H1 (cell line): ENCODE data around the gene GNB1. TPM values are rescaled to one million over a fixed set of nuclear protein-coding genes. Genes with fewer than 3 reads are reported as not detected.
A peak's percentile ranks its signal among the peaks of the same experiment; 100 is the strongest.

ENCODE experiments used
- CTCF ChIA-PET: fragments of 300-600 bp; sonication (Branson Sonifier 250); formaldehyde crosslinking; loops from one replicate; lab custom pipeline; 2021; ENCODE audit not compliant: partially characterized antibody; lab: Charles Lee
- POLR2A ChIA-PET: fragments of 300-600 bp; sonication (Branson Sonifier 250); formaldehyde crosslinking; loops from one replicate; lab custom pipeline; 2021; ENCODE audit warnings: inconsistent platforms; ENCODE audit not compliant: partially characterized antibody; lab: Charles Lee
- DNase-seq, 2 experiments: peaks; one replicate each; pipeline versions ENCODE4 v3.0.0 to v3.0.0-alpha.2; 2010 to 2022; ENCODE audit warnings: low spot score in 2 of 2, low read depth in 1 of 2, mixed read lengths in 1 of 2
- FAIRE-seq: peaks from 2 replicates; lab custom pipeline; 2011; peaks lifted over from hg19 to GRCh38; lab: Jason Lieb, UNC
- H2AFZ ChIP-seq: 2 replicates; pipeline ENCODE4 v1.8.1; 2012; ENCODE audit warnings: low read length, inconsistent platforms
- H2AK5ac ChIP-seq: 2 replicates; pipeline ENCODE4 v1.6.1; 2013; ENCODE audit warnings: low read depth, low read length
- H2BK120ac ChIP-seq: replicated peaks from 2 replicates; pipeline ENCODE3; 2013; ENCODE audit warnings: low read depth, low read length, inconsistent platforms
- H2BK12ac ChIP-seq: 2 replicates; pipeline ENCODE4 v1.6.1; 2013; ENCODE audit warnings: low read depth, low read length
- H2BK15ac ChIP-seq: 2 replicates; pipeline ENCODE4 v1.6.1; 2013; ENCODE audit warnings: low read length
- H2BK20ac ChIP-seq: 2 replicates; pipeline ENCODE4 v1.6.1; 2013; ENCODE audit warnings: low read length
- H2BK5ac ChIP-seq: 2 replicates; pipeline ENCODE4 v1.6.1; 2013; ENCODE audit warnings: low read depth, low read length
- H3K14ac ChIP-seq: 2 replicates; pipeline ENCODE4 v1.6.1; 2013; ENCODE audit warnings: inconsistent platforms; ENCODE audit not compliant: insufficient read length
- H3K18ac ChIP-seq: 2 replicates; pipeline ENCODE4 v1.6.1; 2013; ENCODE audit warnings: low read length; ENCODE audit errors: extremely low read depth
- H3K23ac ChIP-seq: 2 replicates; pipeline ENCODE4 v1.6.1; 2013; ENCODE audit warnings: inconsistent platforms; ENCODE audit not compliant: insufficient read length
- H3K23me2 ChIP-seq: 2 replicates; pipeline ENCODE4 v1.6.1; 2013; ENCODE audit warnings: low read depth, low read length
- H3K27ac ChIP-seq: 2 replicates; pipeline ENCODE4 v1.6.1; 2011; ENCODE audit warnings: low read depth, low read length, inconsistent platforms
- H3K27me3 ChIP-seq, 4 experiments: replicated peaks in 1 of 4; 1 replicate in 1 of 4; 2 replicates in 3 of 4; pipeline versions ENCODE4 v1.6.1 to v1.8.1; 2011 to 2013; ENCODE audit warnings: low read length in 3 of 4, mild to moderate bottlenecking in 3 of 4, inconsistent platforms in 2 of 4, mixed read lengths in 2 of 4, moderate library complexity in 1 of 4; ENCODE audit not compliant: control insufficient read depth in 3 of 4, insufficient read depth in 3 of 4; ENCODE audit errors: extremely low read depth in 1 of 4
- H3K36me3 ChIP-seq, 4 experiments: 2 replicates each; pipeline versions ENCODE4 v1.6.1 to v1.8.1; 2011 to 2013; ENCODE audit warnings: mild to moderate bottlenecking in 4 of 4, low read length in 3 of 4, moderate library complexity in 2 of 4, control low read depth in 1 of 4, inconsistent platforms in 1 of 4; ENCODE audit not compliant: insufficient read depth in 4 of 4, control insufficient read depth in 2 of 4
- H3K4ac ChIP-seq: replicated peaks from 2 replicates; pipeline ENCODE3; 2013; ENCODE audit warnings: low read length, low read depth, mixed read lengths, inconsistent platforms; ENCODE audit not compliant: insufficient read length
- H3K4me1 ChIP-seq, 4 experiments: replicated peaks in 1 of 4; 1 replicate in 1 of 4; 2 replicates in 3 of 4; pipeline versions ENCODE4 v1.6.1 to v1.8.1; 2011 to 2013; ENCODE audit warnings: low read length in 3 of 4, inconsistent platforms in 2 of 4, mixed read lengths in 1 of 4; ENCODE audit not compliant: insufficient read depth in 4 of 4, control insufficient read depth in 3 of 4
- H3K4me2 ChIP-seq, 2 experiments: 2 replicates each; pipeline versions ENCODE4 v1.6.1 to v1.8.1; 2011 to 2013; ENCODE audit warnings: low read depth in 2 of 2, low read length in 2 of 2, control low read depth in 1 of 2, inconsistent platforms in 1 of 2, mild to moderate bottlenecking in 1 of 2; ENCODE audit not compliant: insufficient read depth in 1 of 2
- H3K4me3 ChIP-seq, 4 experiments: fragments of 200-600, 300-600 bp in 1 of 4; sonication (generic), shearing (Covaris generic), sonication (Bioruptor Twin) in 1 of 4; 2 replicates each; pipeline versions ENCODE4 v1.5.1 to v1.8.1; 2011 to 2016; ENCODE audit warnings: low read length in 4 of 4, low read depth in 3 of 4, control low read depth in 2 of 4, inconsistent platforms in 2 of 4, mild to moderate bottlenecking in 2 of 4, mixed read lengths in 1 of 4, moderate library complexity in 1 of 4; ENCODE audit not compliant: insufficient read depth in 2 of 4; ENCODE audit errors: extremely low read depth in 1 of 4
- H3K56ac ChIP-seq: replicated peaks from 2 replicates; pipeline ENCODE3; 2013; ENCODE audit warnings: low read depth, mild to moderate bottlenecking, mixed read lengths, low read length, inconsistent platforms; ENCODE audit not compliant: insufficient read length
- H3K79me1 ChIP-seq: 2 replicates; pipeline ENCODE4 v1.6.1; 2013; ENCODE audit warnings: low read depth, low read length, control low read depth
- H3K79me2 ChIP-seq, 2 experiments: 2 replicates each; pipeline versions ENCODE4 v1.6.1 to v1.8.1; 2012 to 2013; ENCODE audit warnings: low read length in 2 of 2, mild to moderate bottlenecking in 2 of 2, inconsistent platforms in 1 of 2; ENCODE audit not compliant: insufficient read depth in 2 of 2, control insufficient read depth in 1 of 2
- H3K9ac ChIP-seq, 4 experiments: replicated peaks in 1 of 4; 1 replicate in 1 of 4; 2 replicates in 3 of 4; pipeline versions ENCODE4 v1.6.1 to v1.8.1; 2011 to 2013; ENCODE audit warnings: low read depth in 3 of 4, low read length in 3 of 4, control low read depth in 2 of 4, mild to moderate bottlenecking in 2 of 4, moderate library complexity in 2 of 4, inconsistent platforms in 1 of 4; ENCODE audit errors: extremely low read depth in 1 of 4
- H3K9me3 ChIP-seq, 2 experiments: 2 replicates each; pipeline versions ENCODE4 v1.6.1 to v1.8.1; 2012 to 2013; ENCODE audit warnings: mild to moderate bottlenecking in 2 of 2, moderate library complexity in 2 of 2, control low read depth in 1 of 2, inconsistent platforms in 1 of 2, low read depth in 1 of 2, low read length in 1 of 2, mixed read lengths in 1 of 2; ENCODE audit not compliant: insufficient read depth in 2 of 2
- H4K20me1 ChIP-seq, 2 experiments: replicated peaks in 1 of 2; 2 replicates each; pipeline versions ENCODE3 to v1.8.1; 2011 to 2013; ENCODE audit warnings: inconsistent platforms in 2 of 2, low read length in 2 of 2, mild to moderate bottlenecking in 1 of 2; ENCODE audit not compliant: insufficient read depth in 2 of 2, control insufficient read depth in 1 of 2
- H4K5ac ChIP-seq: 2 replicates; pipeline ENCODE4 v1.6.1; 2013; ENCODE audit warnings: low read length, low read depth, mixed read lengths, inconsistent platforms; ENCODE audit not compliant: insufficient read length
- H4K8ac ChIP-seq: 2 replicates; pipeline ENCODE4 v1.8.0; 2013; ENCODE audit warnings: mild to moderate bottlenecking, moderate library complexity, low read length, inconsistent platforms; ENCODE audit not compliant: insufficient read depth; ENCODE audit errors: extremely low read depth
- H4K91ac ChIP-seq: replicated peaks from 2 replicates; pipeline ENCODE3; 2013; ENCODE audit warnings: low read length, mixed read lengths, inconsistent platforms; ENCODE audit not compliant: insufficient read length
- ASH2L ChIP-seq: fragments of 200-600, 300-600 bp; sonication (generic); IDR thresholded peaks from one replicate; pipeline ENCODE4 v1.7.1; 2017; ENCODE audit warnings: low read length
- BRCA1 ChIP-seq: IDR thresholded peaks from 2 replicates; pipeline ENCODE4 v1.6.1; 2012; ENCODE audit warnings: low read depth, low read length, improper control_type of control experiment
- CHD1 ChIP-seq: IDR thresholded peaks from 2 replicates; pipeline ENCODE4 v1.6.1; 2012; ENCODE audit warnings: low read depth, low read length, improper control_type of control experiment
- CHD2 ChIP-seq: IDR thresholded peaks from 2 replicates; pipeline ENCODE4 v1.6.1; 2012; ENCODE audit warnings: low read length, improper control_type of control experiment
- GABPA ChIP-seq: IDR thresholded peaks from 2 replicates; pipeline ENCODE4 v1.6.1; 2011; ENCODE audit warnings: mild to moderate bottlenecking, low read length, moderate library complexity, borderline replicate concordance; ENCODE audit not compliant: insufficient read depth
- NANOG ChIP-seq: IDR thresholded peaks from 2 replicates; pipeline ENCODE4 v1.6.1; 2011; ENCODE audit warnings: low read length, low read depth, mild to moderate bottlenecking, inconsistent platforms; ENCODE audit not compliant: insufficient read depth, poor library complexity, severe bottlenecking
- POLR2AphosphoS5 ChIP-seq: IDR thresholded peaks from 2 replicates; pipeline ENCODE4 v1.6.1; 2011; ENCODE audit warnings: low read depth, low read length
- RBBP5 ChIP-seq: IDR thresholded peaks from 2 replicates; pipeline ENCODE4 v1.7.1; 2012; ENCODE audit warnings: low read depth, mild to moderate bottlenecking, inconsistent platforms, low read length, moderate library complexity, borderline replicate concordance
- SIN3A ChIP-seq, 2 experiments: IDR thresholded peaks in 1 of 2; conservative IDR thresholded peaks in 1 of 2; 2 replicates each; pipeline ENCODE4 v1.6.1; 2011 to 2012; ENCODE audit warnings: low read length in 2 of 2, improper control_type of control experiment in 1 of 2, low read depth in 1 of 2, mild to moderate bottlenecking in 1 of 2
- TBP ChIP-seq: IDR thresholded peaks from 2 replicates; pipeline ENCODE4 v1.6.1; 2011; ENCODE audit warnings: low read depth, low read length, improper control_type of control experiment
- YY1 ChIP-seq: IDR thresholded peaks from 2 replicates; pipeline ENCODE4 v1.6.1; 2011; ENCODE audit warnings: low read depth, mild to moderate bottlenecking, low read length
- WGBS, 2 experiments: shearing (Covaris generic) in 1 of 2; methylation state at CpG; one replicate each; pipeline versions ENCODE4 v1.1.6 to v1.1.7; 2013 to 2015; ENCODE audit warnings: low lambda C conversion rate in 2 of 2, mixed read lengths in 2 of 2, inconsistent platforms in 1 of 2, low coverage in 1 of 2, missing lambda C conversion rate in 1 of 2; ENCODE audit not compliant: insufficient replicate concordance in 2 of 2, insufficient coverage in 1 of 2, insufficient read length in 1 of 2; ENCODE audit errors: extremely low coverage in 1 of 2, missing lambda C conversion rate in 1 of 2; 5-methylcytosine and 5-hydroxymethylcytosine counted together
- polyA plus RNA-seq, 7 experiments: library from polyadenylated mRNA; depleted of rRNA in 3 of 7; stranded (reverse) in 5 of 7; unstranded in 2 of 7; fragments of >200 nt in 5 of 7; fragments of 200-250 nt in 2 of 7; gene quantifications; 1 replicate in 5 of 7; 2 replicates in 1 of 7; 4 replicates in 1 of 7; pipeline versions ENCODE4 v1.2.1 to v1.2.3, GENCODE V29; 2011 to 2013; ENCODE audit warnings: missing spikeins in 2 of 7, mixed read lengths in 2 of 7
- total RNA-seq: library from RNA; stranded (reverse); fragmentation: NEBNext Ultra II Directional; extraction: Animal tissue kit (Norgen Biotek cat#: 25700); gene quantifications from 2 replicates; pipeline ENCODE4 v1.2.1, GENCODE V29; 2021
- TF ChIP-seq, protein P1 (sequence below): IDR thresholded peaks from 2 replicates; pipeline ENCODE4 v1.6.1; 2012; ENCODE audit warnings: inconsistent platforms

Gene GNB1
- total and polyA plus RNA-seq, 2 of the 8 experiments (the other 6 are each of a cell fraction or from before 2014, with no cell fraction given) = 343 to 382 TPM

DNA sequence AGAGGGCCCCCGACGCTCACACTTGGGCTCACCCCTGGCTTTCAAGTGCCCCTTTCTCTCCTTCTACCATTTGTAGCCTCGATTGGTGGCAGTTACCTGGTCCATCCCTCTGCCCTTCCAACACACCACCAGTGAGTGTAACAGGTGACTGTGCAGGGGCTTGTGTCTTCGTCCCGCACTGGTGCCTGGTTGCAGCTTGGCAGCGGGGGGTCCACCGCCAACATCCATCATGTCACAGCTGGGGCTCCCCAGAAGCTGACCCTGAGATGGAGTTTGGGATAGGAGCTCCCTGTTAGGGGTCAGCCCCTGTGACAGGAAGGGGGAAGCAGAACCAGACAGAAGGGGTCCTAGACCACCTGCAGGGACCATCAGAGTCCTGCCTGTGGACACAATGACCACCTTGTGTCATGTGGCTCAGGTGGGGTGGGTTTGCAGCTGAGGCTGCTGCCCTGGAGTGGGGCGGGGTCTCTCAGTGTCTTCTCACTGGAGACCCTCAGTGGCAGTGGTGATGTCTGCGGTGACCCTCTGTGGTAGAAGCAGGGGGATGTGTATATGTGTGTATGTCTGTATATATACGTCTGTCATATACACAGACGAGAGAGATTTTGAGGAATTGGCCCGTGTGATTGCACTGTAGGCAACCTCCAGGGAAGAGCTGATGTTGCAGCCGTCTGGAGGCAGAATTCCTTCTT lies 20.6 kb upstream of the GNB1 start:
- Histone ChIP-seq H3K4me2 (no peak overlapping the region), H2BK5ac (no peak overlapping the region), H3K23ac (no peak overlapping the region), H3K4ac (peak overlapping the region; percentile 91), H2BK120ac (no peak overlapping the region), H4K8ac (no peak overlapping the region; the same call in 1 of the 2 replicates), H2BK20ac (no peak overlapping the region), H3K27me3 (no peaks in the 10 kb centered on the region; a peak in 1 of 7 replicates), H3K23me2 (peaks cover 5% of the 10 kb centered on the region; the same call in 1 of the 2 replicates), H3K9ac (no peak overlapping the region), H3K56ac (no peak overlapping the region), H3K27ac (no peak overlapping the region), H4K91ac (no peak overlapping the region), H2BK15ac (no peak overlapping the region), H2AK5ac (no peak overlapping the region; the same call in 1 of the 2 replicates), H3K79me2 (no peaks in the 10 kb centered on the region), H3K36me3 (no peaks in the 10 kb centered on the region), H3K18ac (no peak overlapping the region), H3K14ac (no peak overlapping the region), H4K20me1 (no peaks in the 10 kb centered on the region), H2BK12ac (0 out of 2 replicates have a peak overlapping the region, but pooled peaks have one; percentile 17), H3K4me3 (no peak overlapping the region), H2AFZ (no peak overlapping the region), H4K5ac (no peak overlapping the region), H3K9me3 (no peaks in the 10 kb centered on the region), H3K4me1 (peaks cover 0 to 14% (median 7%) of the 10 kb centered on the region in 4 experiments; a peak in 5 of 7 replicates), H3K79me1 (no peaks in the 10 kb centered on the region)
- no peak for DNase-seq
- no peak for FAIRE-seq
- POLR2A ChIA-PET = interaction anchor here (1.2 to 1.3 kb wide), 2 partner anchors 17 to 132 kb away, joined by 3 to 4 read pairs; no protein-coding TSS in a partner anchor
- CTCF ChIA-PET = interaction anchor here (0.5 to 9.7 kb wide), 4 partner anchors 44 to 163 kb away, joined by 3 to 74 read pairs (median 5); no protein-coding TSS in a partner anchor
- WGBS, 2 experiments = 95% methylated on average over 13 of the region's 13 CpGs; no CpG with 5 or more reads in 1 of the 2 experiments
- no peak for TF ChIP-seq ASH2L
- TF ChIP-seq POLR2AphosphoS5 = no peak
- TF ChIP-seq CHD2 = no peak
- no peak for TF ChIP-seq SIN3A (conservative IDR thresholded peaks at IDR 0.05 in 1 of 2, IDR thresholded peaks at IDR 0.05 in 1 of 2; ENCODE audit: low read depth in 1 of 2, low read length in 2 of 2)
- TF ChIP-seq GABPA = no peak
- no peak for TF ChIP-seq YY1
- no peak for TF ChIP-seq TBP
- TF ChIP-seq RBBP5 = no peak
- TF ChIP-seq, protein P1, sequence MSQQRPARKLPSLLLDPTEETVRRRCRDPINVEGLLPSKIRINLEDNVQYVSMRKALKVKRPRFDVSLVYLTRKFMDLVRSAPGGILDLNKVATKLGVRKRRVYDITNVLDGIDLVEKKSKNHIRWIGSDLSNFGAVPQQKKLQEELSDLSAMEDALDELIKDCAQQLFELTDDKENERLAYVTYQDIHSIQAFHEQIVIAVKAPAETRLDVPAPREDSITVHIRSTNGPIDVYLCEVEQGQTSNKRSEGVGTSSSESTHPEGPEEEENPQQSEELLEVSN = no peak
- TF ChIP-seq NANOG = no peak
- TF ChIP-seq BRCA1 = no peak
- TF ChIP-seq CHD1 = no peak
